ENCODE results near the gene ADCY5. TPM values are rescaled to one million over a fixed set of nuclear protein-coding genes. Genes with fewer than 3 reads are reported as not detected.
A peak's percentile ranks its signal among the peaks of the same experiment; 100 is the strongest.

Gene ADCY5
- total and polyA plus RNA-seq, 8 donors, result 3.4 to 17.6 (median 14.2) TPM

DNA sequence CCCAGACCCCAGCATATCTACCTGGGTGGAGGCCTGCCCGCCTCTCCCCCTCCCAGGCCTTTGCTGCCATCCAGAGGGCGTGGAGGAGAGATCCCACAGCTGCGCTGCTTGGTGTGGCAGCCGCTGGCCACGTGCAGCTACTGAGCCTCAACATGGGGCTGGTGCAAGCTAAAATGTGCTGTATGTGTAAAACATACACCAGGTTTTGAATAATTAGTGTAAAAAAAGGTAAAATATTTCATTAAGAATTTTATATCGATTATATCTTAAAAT, 151.3 kb downstream of the ADCY5 start:
- Histone ChIP-seq H3K4me1 (no peaks in the 10 kb centered on the region), H3K27ac (no peak overlapping the region), H3K9me3 (no peaks in the 10 kb centered on the region), H3K27me3 (peaks cover 0 to 6% of the 10 kb centered on the region in 2 donors), H3K36me3 (no peaks in the 10 kb centered on the region), H3K4me3 (no peak overlapping the region)
- intact Hi-C loops (cut with DNase I), result no loop called here
- no peak for DNase-seq
- ATAC-seq, result no peak
- TF ChIP-seq CTCF (IDR thresholded peaks at IDR 0.05), result no peak

DNA sequence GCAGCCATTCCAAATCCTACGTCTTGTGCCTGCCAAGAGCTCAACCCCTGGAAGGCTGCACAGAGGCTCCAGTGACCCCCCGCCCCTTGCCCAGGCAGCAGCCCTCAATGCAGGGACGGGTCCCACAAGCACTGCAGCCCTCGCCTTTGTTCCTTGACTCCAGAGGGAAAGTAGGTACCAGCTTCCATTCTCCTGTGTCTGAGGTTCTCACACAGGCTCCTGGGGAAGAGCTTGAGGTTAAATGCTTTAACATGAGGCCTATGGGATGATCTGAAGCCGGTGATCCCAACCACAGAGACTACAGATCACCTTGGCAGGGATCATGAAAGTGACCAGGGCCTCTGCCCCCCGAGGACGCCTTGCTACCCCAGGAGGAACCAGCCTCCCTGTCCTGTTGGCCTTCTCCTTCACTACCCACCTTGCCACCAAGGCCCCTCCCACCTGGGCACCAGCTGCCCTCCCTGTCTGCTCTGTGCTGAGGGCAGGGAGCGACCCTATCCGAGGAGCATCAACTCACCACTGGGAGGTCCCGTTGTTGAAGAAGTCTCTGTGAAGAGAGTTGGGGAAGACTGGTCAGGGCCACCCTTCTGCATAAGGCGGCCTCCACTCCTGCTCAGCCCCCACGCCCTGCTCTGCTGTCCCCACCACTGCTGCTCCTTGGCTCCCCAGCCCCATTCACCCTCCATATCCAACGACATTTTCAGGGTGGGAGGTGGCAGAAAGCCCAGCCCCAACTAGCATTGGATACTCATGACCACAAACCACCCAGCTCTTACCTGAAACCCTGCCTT, 151.9 kb downstream of the ADCY5 start:
- no peaks in the 10 kb centered on the region for H3K9me3 ChIP-seq
- no peak for TF ChIP-seq CTCF (IDR thresholded peaks at IDR 0.05)
- no peak overlapping the region for H3K27ac ChIP-seq
- peaks cover 0 to 11% of the 10 kb centered on the region in 2 donors for H3K27me3 ChIP-seq
- no peak overlapping the region for H3K4me3 ChIP-seq
- intact Hi-C loops (cut with DNase I), result no loop called here
- H3K4me1 ChIP-seq, result no peaks in the 10 kb centered on the region
- ATAC-seq, result no peak
- DNase-seq, result peak in 1 of 4 donors; percentile 14
- no peaks in the 10 kb centered on the region for H3K36me3 ChIP-seq

GRCh38 chr3:123296261-123296660, 152.6 kb downstream of the ADCY5 start:
- intact Hi-C loops (cut with DNase I), result no loop called here
- Histone ChIP-seq H3K27me3 (peaks cover 0 to 11% of the 10 kb centered on the region in 2 donors), H3K27ac (no peak overlapping the region), H3K4me1 (no peaks in the 10 kb centered on the region), H3K36me3 (no peaks in the 10 kb centered on the region), H3K4me3 (no peak overlapping the region), H3K9me3 (no peaks in the 10 kb centered on the region)
- TF ChIP-seq CTCF (IDR thresholded peaks at IDR 0.05), result no peak
- peak in 1 of 4 donors; percentile 15 for DNase-seq
- ATAC-seq, result no peak

DNA sequence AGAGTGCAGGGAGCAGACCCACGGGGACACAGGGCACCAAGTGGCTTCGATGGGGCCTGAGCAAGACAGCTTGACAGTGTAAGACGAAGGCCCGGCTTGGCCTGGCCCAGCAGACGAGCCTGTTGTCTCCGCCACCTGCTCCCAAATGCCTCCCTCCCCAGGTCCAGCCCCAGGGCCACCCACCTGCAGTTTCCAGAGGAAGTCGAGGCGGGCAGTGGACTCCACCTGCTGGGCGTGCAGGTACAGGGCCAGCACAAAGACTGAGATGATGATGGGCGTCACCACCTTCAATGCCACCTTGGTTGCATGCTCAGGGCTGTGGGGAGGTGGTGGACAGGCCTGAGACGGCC, 153.0 kb downstream of the ADCY5 start:
- no peaks in the 10 kb centered on the region for H3K36me3 ChIP-seq
- H3K9me3 ChIP-seq, result no peaks in the 10 kb centered on the region
- no peak for ATAC-seq
- intact Hi-C loops (cut with DNase I), result no loop called here
- H3K27ac ChIP-seq, result no peak overlapping the region
- no peak for TF ChIP-seq CTCF (IDR thresholded peaks at IDR 0.05)
- peak in 2 of 4 donors; percentile 30 to 79 for DNase-seq
- no peaks in the 10 kb centered on the region for H3K4me1 ChIP-seq
- no peak overlapping the region for H3K4me3 ChIP-seq
- peaks cover 0 to 11% of the 10 kb centered on the region in 2 donors for H3K27me3 ChIP-seq

DNA sequence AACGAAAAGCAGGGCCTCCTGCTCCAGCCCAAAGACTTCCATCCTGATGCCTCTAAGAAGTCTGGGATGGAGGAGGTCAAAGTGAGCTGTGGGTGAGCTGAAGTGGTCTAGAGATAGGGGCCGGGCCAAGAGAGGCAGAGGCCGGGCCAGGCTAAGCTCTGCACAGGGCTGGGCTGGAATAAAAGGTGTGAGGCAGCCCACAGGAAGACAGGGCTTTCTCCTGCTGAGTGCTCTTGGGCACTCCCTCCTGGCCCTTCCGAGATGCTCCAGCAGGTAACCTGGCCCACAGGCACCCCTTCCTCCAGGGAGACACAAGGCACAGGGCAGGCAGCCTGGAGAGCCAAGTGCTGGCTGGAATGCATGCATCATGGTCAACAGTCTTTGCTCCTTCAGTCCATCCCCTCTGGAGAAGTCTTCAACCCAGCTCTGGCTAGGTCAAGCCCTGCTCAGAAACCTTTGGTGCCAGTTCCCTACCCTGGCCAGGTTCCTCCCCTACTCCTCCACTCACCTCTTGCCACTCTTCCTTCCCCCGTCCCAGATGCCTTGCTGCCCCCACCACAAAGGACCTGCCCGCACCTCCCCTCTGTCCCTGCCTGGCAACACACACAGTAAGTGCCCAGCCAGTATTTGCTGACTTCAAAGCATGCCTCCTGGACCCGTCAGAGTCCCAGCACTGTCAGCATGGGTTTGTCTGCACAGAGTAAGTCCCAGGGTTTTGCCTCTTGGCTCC, 153.6 kb downstream of the ADCY5 start:
- H3K27ac ChIP-seq, result no peak overlapping the region
- DNase-seq (peak in 1 of 4 donors; percentile 24), ATAC-seq (no peak)
- no peaks in the 10 kb centered on the region for H3K9me3 ChIP-seq
- H3K36me3 ChIP-seq, result no peaks in the 10 kb centered on the region
- H3K4me1 ChIP-seq, result no peaks in the 10 kb centered on the region
- intact Hi-C loops (cut with DNase I), result no loop called here
- H3K27me3 ChIP-seq, result peaks cover 0 to 11% of the 10 kb centered on the region in 2 donors
- H3K4me3 ChIP-seq, result no peak overlapping the region
- no peak for TF ChIP-seq CTCF (IDR thresholded peaks at IDR 0.05)
